Fibroblast of peridontal ligament (primary cell): ENCODE results near the gene FANCL.
"Not testable (repeated sequence)": the region's sequence is repeated elsewhere in the genome, so short reads cannot be mapped to it uniquely, and the experiment has no call there.

ENCODE experiments used
- DNase-seq: peaks from one replicate; pipeline ENCODE4 v3.0.0-alpha.2; 2010; ENCODE audit errors: extremely low read depth

Gene FANCL

GRCh38 chr2:58145769-58146168, 95.4 kb downstream of the FANCL start:
- not testable (repeated sequence) for DNase-seq

GRCh38 chr2:58140508-58141072, 100.5 kb downstream of the FANCL start:
- peak; percentile 90 for DNase-seq

GRCh38 chr2:58138396-58139030, 102.6 kb downstream of the FANCL start:
- peak; percentile 14 for DNase-seq

- DNase-seq = peak; percentile 15
Measured at GRCh38 chr2:58137856-58138255, 103.3 kb downstream of the FANCL start.

- DNase-seq = peak; percentile 90
Measured at GRCh38 chr2:58137221-58137620, 103.9 kb downstream of the FANCL start.

GRCh38 chr2:58135861-58136260, 105.3 kb downstream of the FANCL start:
- peak; percentile 11 for DNase-seq

GRCh38 chr2:58133395-58133794, 107.7 kb downstream of the FANCL start:
- DNase-seq = peak; percentile 46

- peak; percentile 77 for DNase-seq
Measured at GRCh38 chr2:58131191-58132011, 109.7 kb downstream of the FANCL start.

GRCh38 chr2:58130238-58130637, 110.9 kb downstream of the FANCL start:
- DNase-seq = no peak

- DNase-seq = no peak
Measured at GRCh38 chr2:58127111-58127510, 114.0 kb downstream of the FANCL start.

- no peak for DNase-seq
Measured at GRCh38 chr2:58122540-58122939, 118.6 kb downstream of the FANCL start.

- DNase-seq = no peak
Measured at GRCh38 chr2:58122040-58122439, 119.1 kb downstream of the FANCL start.

GRCh38 chr2:58120626-58121229, 120.4 kb downstream of the FANCL start:
- no peak for DNase-seq

- DNase-seq = not testable (repeated sequence)
Measured at GRCh38 chr2:58113563-58113962, 127.6 kb downstream of the FANCL start.

GRCh38 chr2:58110765-58111164, 130.4 kb downstream of the FANCL start:
- no peak for DNase-seq

- DNase-seq = peak; percentile 10
Measured at GRCh38 chr2:58109481-58109880, 131.6 kb downstream of the FANCL start.
